ENCODE data around the gene HYCC2.

Gene HYCC2

DNA sequence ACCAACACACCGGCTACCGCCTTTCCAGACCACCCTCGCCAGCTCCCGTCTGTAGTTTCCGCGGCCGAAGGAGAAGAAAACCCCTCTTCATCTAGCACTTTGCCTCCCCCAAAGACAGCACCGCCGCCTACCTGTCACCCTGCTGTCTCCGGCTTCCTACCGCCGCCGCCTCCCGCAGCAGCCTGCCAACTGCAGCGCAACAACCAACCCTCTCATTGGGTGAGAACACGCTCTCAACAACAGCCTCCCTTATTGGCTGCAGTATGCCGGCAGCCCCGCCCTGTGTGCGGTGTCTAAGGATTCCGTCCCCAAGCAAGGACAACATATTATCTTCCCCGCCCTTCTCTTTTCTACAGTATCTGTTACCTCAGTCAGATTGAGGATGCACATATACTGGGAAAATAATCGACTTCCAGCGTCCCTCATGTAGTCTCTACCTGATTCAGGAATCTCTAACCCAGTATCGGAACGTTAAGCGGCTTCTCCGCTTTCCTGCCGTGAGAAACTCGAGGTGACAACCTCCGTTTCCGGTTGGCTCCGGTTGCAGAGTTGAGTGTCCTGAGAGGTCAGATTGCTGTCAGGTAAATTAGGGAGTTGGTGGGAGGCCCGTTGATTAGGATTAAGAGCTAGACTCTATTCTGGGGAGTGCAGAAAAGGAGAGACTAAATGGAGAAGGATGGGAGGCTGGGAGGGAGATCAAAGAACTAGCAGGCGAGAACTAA lies at the start of gene HYCC2, which contains the start of gene NDUFB3:
TSS of gene HYCC2 (minus strand) at position 193 of the 722 bp plus-strand sequence. CDS start 47,662 bp downstream, outside the sequence.
TSS of gene NDUFB3 (plus strand) at position 523 of the 722 bp plus-strand sequence. CDS start 6,882 bp downstream, outside the sequence.
- peak; percentile 86 for DNase-seq

DNA sequence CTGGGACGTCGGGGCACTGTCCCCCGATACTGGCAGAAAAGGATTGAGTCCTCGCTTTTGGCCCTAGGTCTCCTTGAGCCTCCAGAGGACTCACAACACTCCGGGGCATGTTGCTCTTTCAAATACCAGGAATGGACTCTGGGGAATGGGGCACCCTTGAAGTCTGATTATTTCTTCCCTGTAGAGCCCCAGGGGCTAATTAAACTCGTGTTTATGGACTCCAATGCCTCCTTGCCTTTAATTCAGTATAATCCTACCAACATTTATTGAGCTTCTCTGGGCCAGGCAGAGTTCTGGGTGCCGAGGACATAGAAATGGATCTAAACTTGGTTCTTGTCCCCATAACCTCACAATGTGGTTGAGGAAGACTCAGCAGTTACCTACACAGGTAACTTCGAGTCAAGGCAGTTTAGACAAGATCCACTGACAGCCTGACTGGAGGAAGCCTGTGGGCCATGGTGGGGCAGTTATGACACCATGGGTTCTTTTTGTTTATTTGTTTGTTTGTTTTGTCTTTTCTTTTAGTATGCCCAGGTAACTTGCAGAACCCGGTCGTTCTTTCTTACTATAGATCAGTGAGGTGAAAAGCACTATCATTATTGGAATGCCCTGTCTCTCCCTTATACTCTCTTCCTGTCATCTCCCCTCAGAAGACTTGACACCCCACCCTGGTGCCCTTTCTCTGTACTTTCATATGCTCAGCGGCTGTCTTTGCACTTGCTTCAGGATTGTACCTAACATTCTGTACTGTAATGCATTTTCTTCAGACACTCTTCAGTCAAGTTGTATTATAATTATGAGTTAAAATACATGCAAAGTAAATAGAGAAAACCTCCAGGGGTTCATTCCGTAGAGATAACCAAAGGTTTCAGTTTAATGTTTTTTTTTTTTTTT lies 47.7 kb upstream of the HYCC2 start:
- no peak for DNase-seq

DNA sequence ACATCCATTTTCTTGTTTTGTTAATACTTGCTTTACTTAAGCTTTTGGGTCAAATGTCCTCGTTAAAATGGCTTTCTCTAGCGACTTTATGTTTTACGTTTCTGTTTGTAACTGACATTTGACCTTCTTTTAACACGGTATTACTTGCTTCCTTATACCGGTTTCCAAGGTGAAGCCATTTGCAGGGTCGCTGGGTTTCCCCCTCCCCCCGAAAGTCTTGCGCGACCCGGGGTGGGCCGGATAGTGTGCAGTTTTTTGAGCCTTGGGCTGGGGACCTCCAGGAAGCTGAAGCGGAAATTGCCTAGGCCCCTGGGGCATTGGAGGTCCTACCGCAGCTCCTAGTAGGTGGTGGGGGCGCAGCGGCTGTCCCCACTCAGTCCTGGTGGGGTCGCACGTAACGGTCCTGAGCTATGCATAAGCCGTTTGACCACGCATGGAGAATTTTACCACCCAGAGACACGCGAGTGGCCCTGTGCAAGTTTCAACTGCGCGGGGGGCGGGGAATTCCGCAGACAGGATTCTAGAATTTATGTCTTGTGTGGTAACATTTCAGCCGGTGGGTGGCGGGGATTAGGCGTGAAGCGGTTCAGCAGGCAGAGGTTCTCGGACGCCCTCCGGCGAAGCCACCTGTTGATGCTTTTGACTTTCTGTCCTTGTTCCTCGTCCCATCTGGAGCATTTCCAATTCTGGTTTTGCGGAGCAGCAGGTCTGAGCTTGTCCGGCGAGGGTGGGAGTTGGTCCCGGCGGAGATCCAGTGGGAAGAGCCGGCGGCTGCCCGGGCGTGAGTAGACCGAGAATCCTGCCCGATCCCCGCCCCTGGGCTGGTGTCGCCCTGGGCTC lies 46.9 kb upstream of the HYCC2 start:
- peak; percentile 79 for DNase-seq

DNA sequence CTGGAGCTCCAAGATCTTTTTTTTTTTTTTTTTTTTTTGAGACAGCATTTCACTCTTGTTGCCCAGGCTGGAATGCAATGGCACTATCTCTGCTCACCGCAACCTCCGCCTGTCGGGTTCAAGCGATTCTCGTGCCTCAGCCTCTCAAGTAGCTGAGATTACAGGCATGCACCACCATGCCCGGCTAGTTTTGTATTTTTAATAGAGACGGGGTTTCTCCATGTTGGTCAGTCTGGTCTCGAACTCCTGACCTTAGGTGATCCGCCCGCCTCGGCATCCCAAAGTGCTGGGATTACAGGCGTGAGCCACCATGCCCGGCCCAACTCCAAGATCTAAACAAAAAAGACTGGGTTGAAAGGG lies 46.2 kb upstream of the HYCC2 start:
- peak; percentile 45 for DNase-seq

DNA sequence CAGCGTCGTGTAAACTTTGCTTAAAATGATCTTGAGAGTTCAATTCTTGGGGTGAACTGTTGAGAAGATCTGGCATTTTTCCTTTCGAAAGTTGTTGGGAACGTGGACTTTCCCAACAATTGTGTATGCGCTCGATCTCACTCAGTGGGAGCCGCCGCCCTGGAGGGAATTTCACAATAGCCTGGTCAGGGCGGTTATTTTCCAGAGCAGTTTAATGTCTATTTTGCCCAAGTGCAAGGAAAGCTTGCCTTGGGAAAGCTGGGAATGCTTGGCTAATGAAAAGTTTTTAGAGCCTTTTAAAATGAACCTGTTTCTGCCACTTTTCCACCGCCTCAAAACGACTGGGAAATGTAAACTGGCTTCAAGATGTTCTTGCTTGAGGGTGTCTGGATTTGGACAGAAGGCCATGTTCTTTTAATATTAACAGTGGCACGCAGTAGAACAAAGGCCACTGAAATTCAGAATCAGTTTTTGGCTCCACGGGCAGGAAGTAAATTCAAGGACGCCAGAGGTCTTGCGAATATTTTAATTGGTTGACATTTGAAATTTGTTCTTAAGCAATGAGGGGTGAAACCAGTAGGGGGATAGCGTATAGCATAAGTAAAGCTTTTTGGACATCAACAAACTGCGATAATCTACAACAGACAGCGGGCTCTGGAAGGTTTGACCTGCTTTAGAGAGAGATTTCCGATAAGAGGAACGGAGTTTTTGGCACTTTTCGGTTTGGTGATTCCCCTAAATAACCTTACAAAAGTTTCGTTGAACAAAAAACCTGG lies 45.7 kb upstream of the HYCC2 start:
- no peak for DNase-seq

DNA sequence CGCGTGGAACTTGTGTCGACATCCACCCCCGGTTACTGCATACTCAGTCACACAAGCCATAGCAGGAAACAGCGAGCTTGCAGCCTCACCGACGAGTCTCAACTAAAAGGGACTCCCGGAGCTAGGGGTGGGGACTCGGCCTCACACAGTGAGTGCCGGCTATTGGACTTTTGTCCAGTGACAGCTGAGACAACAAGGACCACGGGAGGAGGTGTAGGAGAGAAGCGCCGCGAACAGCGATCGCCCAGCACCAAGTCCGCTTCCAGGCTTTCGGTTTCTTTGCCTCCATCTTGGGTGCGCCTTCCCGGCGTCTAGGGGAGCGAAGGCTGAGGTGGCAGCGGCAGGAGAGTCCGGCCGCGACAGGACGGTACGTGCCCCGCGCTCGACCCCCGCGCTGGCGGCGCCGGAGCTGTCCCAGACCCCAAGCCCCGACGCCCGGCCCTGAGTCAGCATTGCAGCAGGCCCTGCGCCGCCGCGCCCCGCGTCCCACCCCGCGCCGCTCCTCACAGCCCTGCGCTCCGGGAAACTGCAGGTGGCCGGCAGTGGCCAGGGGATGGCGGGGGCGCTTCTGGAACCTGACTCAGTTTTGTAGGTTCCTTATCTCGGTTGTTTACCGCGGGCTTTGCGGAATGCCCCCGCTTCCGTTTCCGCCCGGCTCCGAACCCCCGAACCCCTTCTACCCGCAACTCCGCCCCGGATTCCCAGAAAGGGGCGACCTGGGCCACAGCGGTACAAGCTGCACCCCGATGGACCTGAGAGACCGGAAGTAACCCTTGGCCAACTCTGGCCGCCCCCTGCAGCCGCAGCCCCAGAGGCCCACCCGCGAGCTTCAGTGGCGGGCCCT lies 44.9 kb upstream of the HYCC2 start, which contains the start of gene CFLAR:
TSS of gene CFLAR (plus strand) at position 50 of the 844 bp plus-strand sequence. CDS start 13,702 bp downstream, outside the sequence.
- peak; percentile 84 for DNase-seq

DNA sequence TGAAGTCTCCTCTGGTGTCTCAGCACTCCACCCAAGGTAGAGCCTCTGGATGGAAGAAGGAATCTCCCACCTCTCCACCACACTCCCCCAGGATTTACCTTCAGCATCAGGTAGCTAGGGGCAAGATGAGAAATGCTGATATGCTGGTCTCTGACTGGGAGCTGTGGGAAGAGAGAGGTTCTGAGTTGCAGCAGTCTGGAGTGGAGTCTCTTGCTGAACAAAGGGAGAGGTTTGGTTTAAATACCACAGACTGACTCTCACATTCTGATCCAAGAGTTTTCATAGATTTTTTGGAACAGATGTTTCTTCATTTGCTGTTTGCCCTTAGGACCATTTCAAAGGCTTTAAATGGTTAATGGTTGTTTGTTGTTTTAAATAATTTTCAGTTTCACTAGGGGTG lies 43.4 kb upstream of the HYCC2 start:
- no peak for DNase-seq

DNA sequence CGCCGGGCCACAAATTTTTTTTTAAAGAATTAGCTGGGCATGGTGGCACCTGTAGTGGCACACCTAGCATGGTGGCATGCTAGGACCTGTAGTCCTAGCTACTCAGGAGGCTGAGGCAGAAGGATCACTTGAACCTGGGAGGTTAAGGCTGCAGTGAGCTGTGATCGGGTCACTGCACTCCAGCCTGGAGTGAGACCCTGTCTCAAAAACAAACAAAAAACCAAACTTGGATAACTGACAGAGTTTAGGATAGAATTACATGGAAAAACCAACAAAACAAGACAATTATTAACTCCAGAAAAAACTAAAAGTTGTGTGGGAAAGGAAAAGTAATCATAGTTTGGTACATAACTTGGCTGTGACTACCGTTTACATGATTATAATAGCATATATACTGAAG lies 42.9 kb upstream of the HYCC2 start:
- DNase-seq: no peak

DNA sequence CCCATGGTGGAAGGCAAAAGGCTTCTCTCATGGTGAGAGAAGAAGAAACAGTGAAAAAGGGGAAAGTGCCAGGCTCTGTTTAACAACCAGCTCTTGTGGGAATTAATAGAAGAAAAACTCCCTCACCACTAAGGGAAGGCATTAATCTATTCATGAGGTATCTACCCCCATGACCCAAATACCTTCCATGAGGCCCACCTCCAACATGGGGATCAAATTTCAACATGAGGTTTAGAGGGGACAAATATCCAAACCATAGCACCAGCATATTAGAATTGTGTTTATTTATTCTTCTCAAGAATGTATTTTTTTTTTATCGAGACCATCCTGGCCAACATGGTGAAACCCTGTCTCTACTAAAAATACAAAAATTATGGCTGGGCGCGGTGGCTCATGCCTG lies 39.6 kb upstream of the HYCC2 start:
- DNase-seq: no peak

DNA sequence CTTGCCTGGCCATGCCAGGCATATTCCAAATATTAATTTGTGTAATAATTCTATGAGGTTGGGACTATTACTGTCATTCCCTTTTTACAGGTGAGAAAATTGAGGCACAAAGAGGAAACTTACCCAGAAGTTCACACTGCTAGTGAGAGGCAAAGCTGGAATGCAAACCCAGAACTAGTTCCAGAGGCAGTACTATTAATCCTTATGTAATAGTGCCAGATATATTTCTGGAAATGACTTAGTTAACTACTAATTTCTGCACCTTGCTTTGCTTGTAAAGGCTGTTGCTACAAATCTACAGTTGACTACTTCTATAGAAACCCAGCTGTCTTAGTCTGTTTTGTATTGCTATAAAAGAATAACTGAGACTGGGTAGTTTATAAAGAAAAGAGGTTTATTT lies 39.1 kb upstream of the HYCC2 start:
- no peak for DNase-seq

DNA sequence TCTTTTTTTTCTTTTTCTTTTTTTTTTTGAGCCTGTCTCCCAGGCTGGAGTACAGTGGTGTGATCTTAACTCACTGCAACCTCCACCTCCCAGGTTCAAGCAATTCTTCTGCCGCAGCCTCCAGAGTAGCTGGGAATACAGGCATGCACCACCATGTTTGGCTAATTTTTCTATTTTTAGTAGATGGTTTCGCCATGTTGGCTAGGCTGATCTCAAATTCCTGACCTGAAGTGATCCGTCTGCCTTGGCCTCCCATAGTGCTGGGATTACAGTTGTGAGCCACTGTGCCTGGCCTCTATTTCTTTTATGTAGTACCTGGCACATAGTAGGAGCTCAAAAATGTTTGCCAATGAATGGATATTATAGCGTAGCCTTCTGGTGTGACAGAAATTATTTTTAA lies 37.7 kb upstream of the HYCC2 start:
- DNase-seq: no peak

DNA sequence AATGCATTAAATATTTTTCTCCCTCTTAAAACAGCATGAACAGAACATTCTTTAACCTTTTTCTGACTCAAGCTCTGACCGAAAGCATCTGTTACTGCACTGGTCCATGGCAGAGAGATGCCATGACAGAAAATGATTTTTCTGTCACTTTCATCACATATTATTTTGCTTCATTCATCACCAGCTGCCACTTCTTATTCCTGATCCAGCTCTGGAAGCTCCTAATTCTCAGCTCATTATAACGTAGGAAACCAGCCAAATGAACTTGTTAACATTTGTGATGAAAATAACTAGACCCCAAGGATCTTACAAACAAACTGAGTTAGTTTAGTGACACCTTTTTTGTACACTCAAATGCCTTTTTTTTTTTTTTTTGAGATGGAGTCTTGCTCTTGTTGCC lies 36.9 kb upstream of the HYCC2 start:
- DNase-seq: no peak

DNA sequence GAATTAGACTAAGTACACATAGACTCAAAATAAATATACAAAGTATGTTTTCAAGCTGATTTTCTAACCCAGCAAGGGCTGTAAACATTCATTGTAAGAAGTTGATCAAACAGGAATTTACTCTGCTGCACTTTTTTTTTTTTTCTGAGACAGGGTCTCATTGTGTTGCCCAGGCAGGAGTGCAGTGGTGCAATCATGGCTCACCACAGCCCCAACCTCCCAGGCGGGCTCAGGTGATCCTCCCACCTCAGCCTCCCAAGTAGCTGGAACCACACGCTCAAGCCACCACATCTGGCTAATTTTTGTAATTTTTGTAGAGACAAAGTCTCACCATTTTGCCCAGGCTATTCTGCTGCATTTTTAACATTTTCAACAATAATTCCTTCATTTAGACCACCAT lies 36.2 kb upstream of the HYCC2 start:
- no peak for DNase-seq

DNA sequence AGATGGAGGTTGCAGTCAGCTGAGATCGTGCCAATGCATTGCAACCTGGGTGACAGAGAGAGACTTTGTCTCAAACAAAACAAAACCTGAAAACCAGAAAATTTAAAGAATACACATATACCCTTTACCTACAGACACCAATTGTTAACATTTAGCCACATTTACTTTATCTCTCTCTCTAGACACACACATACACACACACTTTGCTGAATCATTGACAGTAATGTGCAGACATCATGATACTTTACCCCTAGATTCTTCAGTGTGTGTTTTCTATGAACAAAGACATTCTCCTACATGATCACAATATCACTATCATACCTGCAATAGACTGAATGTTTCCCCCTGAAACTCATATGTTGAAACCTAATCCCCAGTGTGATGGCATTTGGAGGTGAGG lies 34.3 kb upstream of the HYCC2 start:
- DNase-seq: no peak

DNA sequence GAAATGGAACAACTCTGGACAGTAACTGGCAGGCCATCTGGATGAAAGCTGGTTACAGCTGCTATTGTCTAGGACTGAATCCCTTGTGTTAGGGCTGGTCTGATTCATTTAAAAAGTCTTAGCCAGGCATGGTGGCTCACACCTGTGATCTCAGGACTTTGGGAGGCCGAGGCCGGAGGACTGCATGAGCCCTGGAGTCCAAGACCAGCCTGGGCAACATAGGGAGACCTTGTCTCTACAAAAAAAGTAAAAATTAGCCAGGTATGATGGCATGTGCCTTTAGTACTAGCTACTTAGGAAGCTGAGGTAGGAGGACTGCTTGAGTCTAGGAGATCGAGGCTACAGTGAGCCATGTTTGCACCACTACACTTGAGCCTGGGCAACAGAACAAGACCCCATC lies 29.0 kb upstream of the HYCC2 start:
- DNase-seq: no peak

DNA sequence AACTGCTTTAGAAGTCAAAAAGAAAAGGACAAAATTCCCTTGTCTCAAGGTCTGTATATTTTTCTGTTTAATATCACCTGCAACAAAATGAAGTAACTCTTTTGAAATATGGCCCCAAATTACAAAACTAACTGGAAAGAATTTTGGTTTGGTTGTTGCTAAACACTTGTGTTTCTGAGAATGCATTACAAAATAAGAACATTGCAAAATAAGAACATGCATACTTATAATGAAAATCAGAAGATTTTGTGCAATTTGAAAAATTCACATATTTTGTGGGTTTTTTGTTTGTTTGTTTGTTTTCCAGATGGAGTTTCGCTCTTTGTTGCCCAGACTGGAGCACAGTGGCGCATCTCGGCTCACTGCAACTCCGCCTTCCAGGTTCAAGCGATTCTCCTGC lies 22.1 kb upstream of the HYCC2 start:
- DNase-seq: no peak

DNA sequence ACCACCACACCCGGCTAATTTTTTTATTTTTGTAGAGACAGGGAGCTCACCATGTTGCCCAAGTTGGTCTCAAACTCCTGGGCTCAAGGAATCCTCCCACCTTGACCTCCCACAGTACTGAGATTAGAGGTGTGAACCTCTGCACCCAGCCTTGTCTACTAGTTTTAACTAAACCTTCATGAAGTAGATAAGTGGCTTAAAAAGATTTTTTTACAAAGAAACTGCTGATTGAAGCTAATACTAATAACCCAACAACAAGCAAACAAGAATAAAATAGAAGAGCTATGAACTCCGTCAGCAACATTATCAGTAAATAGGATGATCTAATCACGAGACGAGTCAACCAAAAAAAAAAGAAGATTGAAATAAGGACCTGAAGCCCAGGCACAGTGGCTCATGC lies 19.1 kb upstream of the HYCC2 start:
- DNase-seq: no peak

DNA sequence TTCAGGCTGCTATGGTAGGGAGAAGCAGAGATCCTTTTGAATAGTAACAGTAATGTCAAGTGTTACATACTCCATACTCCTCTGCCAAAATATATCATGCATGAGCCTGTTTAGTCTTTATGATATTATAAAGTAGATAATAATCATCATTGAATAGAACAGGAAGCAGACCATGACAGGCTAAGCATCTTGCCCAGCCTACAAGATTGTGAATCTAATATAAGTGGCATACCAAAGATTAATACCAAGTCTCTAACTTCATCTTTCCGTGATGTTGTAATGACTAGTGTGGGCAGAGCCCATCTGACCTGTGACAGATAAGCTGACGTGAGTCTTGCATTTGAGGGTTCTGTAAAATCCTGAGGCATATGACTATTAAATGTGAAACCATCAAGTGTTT lies 13.4 kb upstream of the HYCC2 start:
- DNase-seq: no peak

DNA sequence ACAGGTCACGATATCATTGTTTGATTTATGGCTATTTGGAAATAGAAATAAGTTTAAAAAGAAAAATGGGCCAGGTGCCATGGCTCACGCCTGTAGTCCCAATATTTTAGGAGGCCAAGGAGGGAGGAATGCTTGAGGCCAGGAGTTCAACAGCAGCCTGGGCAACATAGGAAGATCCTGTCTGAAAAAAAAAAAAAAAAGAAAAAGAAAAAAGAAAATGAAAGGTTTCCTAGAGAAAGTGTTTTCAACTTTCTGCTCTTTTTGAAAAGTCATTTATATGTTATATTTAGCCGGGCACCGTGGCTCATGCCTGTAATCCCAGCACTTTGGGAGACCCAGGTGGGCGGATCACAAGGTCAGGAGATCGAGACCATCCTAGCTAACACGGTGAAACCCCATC lies 3.5 kb upstream of the HYCC2 start:
- no peak for DNase-seq

DNA sequence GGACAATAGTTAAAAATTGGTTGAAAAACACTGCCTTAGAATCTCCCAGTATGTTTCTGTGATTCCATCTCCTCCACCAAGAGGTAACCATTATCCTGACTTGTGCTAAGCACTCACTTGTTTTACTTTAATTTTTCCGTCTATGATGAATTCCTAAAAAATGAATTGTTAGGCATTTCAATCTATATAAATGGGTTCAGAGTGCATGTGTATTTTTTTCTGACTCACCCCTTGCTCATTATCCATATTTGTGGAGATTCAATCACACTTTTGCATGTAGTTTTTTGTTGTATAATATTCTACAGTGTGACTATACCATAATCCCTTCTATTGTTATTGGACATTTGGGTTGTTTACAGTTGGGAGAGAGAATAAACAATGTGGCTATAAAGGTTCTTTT lies 1.6 kb upstream of the HYCC2 start:
- DNase-seq: no peak

DNA sequence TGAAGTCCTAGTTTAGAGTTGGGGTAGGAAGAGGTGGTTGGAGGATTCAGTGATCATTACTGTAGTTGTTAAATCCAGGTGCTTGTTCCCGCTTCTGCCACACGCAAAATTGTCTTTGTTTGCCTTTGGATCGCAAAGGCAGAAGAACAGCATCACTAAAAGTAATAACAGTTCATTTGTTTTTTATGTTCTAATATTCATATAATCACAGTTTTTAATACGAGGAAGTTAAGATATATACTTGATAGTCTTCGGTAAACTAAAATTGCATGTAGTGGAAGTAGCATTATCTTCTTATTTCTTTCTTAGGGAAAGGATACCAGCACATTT lies 695 bp upstream of the HYCC2 start:
- no peak for DNase-seq
